ENCODE measurements around the gene P2RY2. TPM values are rescaled to one million over a fixed set of nuclear protein-coding genes. Genes with fewer than 3 reads are reported as not detected.

P2RY2 gene
- total RNA-seq, 1 experiment from 2014 or later = 0.26 TPM

DNA sequence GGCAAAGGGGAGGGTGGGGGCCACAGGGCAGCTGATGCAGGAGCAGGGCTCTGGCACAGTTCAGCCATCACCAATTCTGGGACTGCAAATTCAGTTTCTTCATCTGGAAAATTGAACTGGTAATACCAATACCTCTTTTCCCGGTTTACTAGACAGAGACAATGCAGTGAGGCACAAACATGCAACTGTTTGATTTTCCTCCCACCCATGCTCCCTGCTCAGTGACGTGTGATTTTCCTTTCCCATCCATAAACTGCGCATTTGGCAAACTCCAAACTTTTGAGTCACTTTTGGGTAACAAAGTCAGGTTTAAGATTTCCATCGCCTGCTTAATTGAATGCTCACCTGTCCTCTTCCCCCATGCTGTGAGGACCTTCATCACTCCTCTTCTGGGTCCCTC is 23.2 kb downstream of the P2RY2 start:
- Histone ChIP-seq H4K20me1 (ENCODE audit: control insufficient read depth, insufficient read depth, insufficient read length) (no peaks in the 10 kb centered on the region), H3K79me1 (ENCODE audit: insufficient read depth, low read depth, low read length, poor library complexity, severe bottlenecking) (no peaks in the 10 kb centered on the region), H3K4me2 (ENCODE audit: insufficient read depth, insufficient read length, low read length) (no peak overlapping the region), H3K4ac (ENCODE audit: low read depth, low read length) (no peak overlapping the region), H2BK5ac (ENCODE audit: insufficient read length, low read length) (no peak overlapping the region), H4K91ac (ENCODE audit: insufficient read length, low read depth, low read length) (no peak overlapping the region), H3K4me1 (ENCODE audit: insufficient read depth, low read length) (peaks cover 4% of the 10 kb centered on the region; the same call in 1 of the 2 replicates), H3K14ac (ENCODE audit: insufficient read depth, low read length) (no peak overlapping the region), H2AFZ (ENCODE audit: low read length) (no peak overlapping the region), H3K9me3 (ENCODE audit: control insufficient read depth, low read depth, low read length) (no peaks in the 10 kb centered on the region), H2AK5ac (ENCODE audit: insufficient read length, low read length) (no peak overlapping the region), H3K18ac (ENCODE audit: insufficient read length, low read depth, low read length) (no peak overlapping the region), H2BK20ac (ENCODE audit: low read depth, low read length, poor library complexity, severe bottlenecking) (no peak overlapping the region), H2BK15ac (ENCODE audit: low read depth, low read length) (no peak overlapping the region), H3K27me3 (ENCODE audit: insufficient read depth, low read length) (no peaks in the 10 kb centered on the region; the same call in 1 of the 2 replicates), H3K27ac (ENCODE audit: insufficient read length, low read depth, low read length) (no peak overlapping the region), H3K56ac (ENCODE audit: insufficient read length, low read depth, low read length) (no peak overlapping the region), H2BK12ac (ENCODE audit: insufficient read length, low read depth, low read length) (no peak overlapping the region), H3K79me2 (ENCODE audit: insufficient read depth, low read length) (no peaks in the 10 kb centered on the region), H3K23ac (ENCODE audit: insufficient read length, low read depth, low read length) (no peak overlapping the region), H3K23me2 (ENCODE audit: insufficient read length, low read depth, low read length, poor library complexity, severe bottlenecking) (no peaks in the 10 kb centered on the region), H2BK120ac (ENCODE audit: low read depth, low read length, poor library complexity, severe bottlenecking) (no peak overlapping the region), H4K5ac (ENCODE audit: insufficient read length, low read depth, low read length) (no peak overlapping the region), H4K8ac (replicated peaks; ENCODE audit: insufficient read length, low read depth, low read length) (no peak overlapping the region), H3T11ph (ENCODE audit: low read length) (no peak overlapping the region), H3K9ac (ENCODE audit: extremely low read depth, insufficient read length, low read length) (no peak overlapping the region)
- Mint-ChIP-seq H3K4me3 (no peak overlapping the region), H3K27me3 (ENCODE audit: low read depth) (peaks cover 4% of the 10 kb centered on the region), H3K27ac (no peak overlapping the region), H3K4me1 (peaks cover 27 to 30% of the 10 kb centered on the region in 2 experiments), H3K36me3 (ENCODE audit: insufficient read depth in 1 of 3, low read depth in 3 of 3) (no peaks in the 10 kb centered on the region; a peak in 1 of 7 replicates), H3K9me3 (no peaks in the 10 kb centered on the region; a peak in 1 of 5 replicates)
- no peak for DNase-seq
- WGBS (ENCODE audit: extremely low coverage, insufficient read length, low lambda C conversion rate) = no CpG with 5 or more reads among the region's 4 CpGs
- TF ChIP-seq, protein P1, sequence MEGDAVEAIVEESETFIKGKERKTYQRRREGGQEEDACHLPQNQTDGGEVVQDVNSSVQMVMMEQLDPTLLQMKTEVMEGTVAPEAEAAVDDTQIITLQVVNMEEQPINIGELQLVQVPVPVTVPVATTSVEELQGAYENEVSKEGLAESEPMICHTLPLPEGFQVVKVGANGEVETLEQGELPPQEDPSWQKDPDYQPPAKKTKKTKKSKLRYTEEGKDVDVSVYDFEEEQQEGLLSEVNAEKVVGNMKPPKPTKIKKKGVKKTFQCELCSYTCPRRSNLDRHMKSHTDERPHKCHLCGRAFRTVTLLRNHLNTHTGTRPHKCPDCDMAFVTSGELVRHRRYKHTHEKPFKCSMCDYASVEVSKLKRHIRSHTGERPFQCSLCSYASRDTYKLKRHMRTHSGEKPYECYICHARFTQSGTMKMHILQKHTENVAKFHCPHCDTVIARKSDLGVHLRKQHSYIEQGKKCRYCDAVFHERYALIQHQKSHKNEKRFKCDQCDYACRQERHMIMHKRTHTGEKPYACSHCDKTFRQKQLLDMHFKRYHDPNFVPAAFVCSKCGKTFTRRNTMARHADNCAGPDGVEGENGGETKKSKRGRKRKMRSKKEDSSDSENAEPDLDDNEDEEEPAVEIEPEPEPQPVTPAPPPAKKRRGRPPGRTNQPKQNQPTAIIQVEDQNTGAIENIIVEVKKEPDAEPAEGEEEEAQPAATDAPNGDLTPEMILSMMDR (conservative IDR thresholded peaks at IDR 0.05) = no peak
